ENCODE results near the gene THAP7.

Gene THAP7

DNA sequence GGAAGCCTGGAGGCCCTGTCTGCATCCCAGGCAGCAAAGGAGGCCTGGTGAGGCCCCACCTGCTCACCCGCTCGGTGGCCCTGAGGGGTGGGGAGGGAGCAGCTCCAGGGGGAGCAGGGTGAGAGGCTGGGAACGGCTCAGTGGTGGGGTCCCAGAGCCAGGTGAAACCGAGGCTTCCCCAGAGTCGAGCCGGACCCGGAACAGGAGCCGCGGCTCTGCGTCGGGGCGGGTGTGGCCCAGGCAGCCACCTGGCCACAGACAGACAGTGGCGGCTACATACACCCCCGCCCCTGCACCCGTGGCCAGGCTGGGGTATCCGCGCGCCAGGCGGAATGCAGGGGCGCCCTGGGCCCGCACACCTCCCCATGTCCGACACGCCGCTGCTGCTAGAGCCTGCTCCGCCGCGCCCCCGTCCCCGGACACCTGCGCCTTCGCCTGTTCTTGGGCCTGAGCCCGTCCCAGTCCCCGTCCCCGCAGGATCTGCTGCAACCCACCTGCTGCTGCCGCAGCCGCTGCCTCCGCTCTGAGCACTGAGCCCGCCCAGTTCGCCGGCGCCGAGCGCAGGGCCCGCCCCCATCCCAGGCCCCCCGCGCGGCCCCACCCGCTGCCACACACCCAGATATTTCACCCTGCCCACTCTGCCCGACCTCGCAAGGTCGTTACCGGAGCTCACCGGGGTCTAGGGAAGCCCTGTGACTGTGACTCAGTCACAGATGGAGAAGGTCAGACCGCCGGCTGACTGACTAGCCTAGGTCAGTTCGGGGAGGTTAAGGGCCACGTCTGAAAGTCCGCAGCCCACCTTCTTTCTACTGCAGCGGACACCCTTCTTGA, 30.3 kb upstream of the THAP7 start, which contains the start of gene SLC7A4:
SLC7A4 (minus strand) TSS at position 525 of the 831 bp plus-strand sequence. CDS start 749 bp downstream, outside the sequence.
- no peak within 1 kb of the TSS for H3K4me3 ChIP-seq (replicated peaks; ENCODE audit: low read depth, low read length)
- H3K36me3 ChIP-seq (ENCODE audit: control insufficient read depth, insufficient read depth, low read length), result no peaks in the 10 kb centered on the region
- no peak for DNase-seq (ENCODE audit: extremely low read depth, insufficient read length)
- TF ChIP-seq, protein P1, sequence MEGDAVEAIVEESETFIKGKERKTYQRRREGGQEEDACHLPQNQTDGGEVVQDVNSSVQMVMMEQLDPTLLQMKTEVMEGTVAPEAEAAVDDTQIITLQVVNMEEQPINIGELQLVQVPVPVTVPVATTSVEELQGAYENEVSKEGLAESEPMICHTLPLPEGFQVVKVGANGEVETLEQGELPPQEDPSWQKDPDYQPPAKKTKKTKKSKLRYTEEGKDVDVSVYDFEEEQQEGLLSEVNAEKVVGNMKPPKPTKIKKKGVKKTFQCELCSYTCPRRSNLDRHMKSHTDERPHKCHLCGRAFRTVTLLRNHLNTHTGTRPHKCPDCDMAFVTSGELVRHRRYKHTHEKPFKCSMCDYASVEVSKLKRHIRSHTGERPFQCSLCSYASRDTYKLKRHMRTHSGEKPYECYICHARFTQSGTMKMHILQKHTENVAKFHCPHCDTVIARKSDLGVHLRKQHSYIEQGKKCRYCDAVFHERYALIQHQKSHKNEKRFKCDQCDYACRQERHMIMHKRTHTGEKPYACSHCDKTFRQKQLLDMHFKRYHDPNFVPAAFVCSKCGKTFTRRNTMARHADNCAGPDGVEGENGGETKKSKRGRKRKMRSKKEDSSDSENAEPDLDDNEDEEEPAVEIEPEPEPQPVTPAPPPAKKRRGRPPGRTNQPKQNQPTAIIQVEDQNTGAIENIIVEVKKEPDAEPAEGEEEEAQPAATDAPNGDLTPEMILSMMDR (IDR thresholded peaks at IDR 0.05; ENCODE audit: insufficient read depth, low read length, poor library complexity, severe bottlenecking), result no peak
- H3K27me3 ChIP-seq (replicated peaks; ENCODE audit: control insufficient read depth, insufficient read depth, low read length), result no peaks in the 10 kb centered on the region; the same call in 1 of the 2 replicates

GRCh38 chr22:21031545-21032036, 29.7 kb upstream of the THAP7 start:
- Histone ChIP-seq H3K36me3 (ENCODE audit: control insufficient read depth, insufficient read depth, low read length) (no peaks in the 10 kb centered on the region), H3K4me3 (replicated peaks; ENCODE audit: low read depth, low read length) (no peak overlapping the region), H3K27me3 (replicated peaks; ENCODE audit: control insufficient read depth, insufficient read depth, low read length) (no peaks in the 10 kb centered on the region; the same call in 1 of the 2 replicates)
- DNase-seq (ENCODE audit: extremely low read depth, insufficient read length), result no peak
- TF ChIP-seq, protein P1 (IDR thresholded peaks at IDR 0.05; ENCODE audit: insufficient read depth, low read length, poor library complexity, severe bottlenecking), result no peak

- no peak for DNase-seq (ENCODE audit: extremely low read depth, insufficient read length)
- no peaks in the 10 kb centered on the region; the same call in 1 of the 2 replicates for H3K27me3 ChIP-seq (replicated peaks; ENCODE audit: control insufficient read depth, insufficient read depth, low read length)
- TF ChIP-seq, protein P1 (IDR thresholded peaks at IDR 0.05; ENCODE audit: insufficient read depth, low read length, poor library complexity, severe bottlenecking), result no peak
- no peaks in the 10 kb centered on the region for H3K36me3 ChIP-seq (ENCODE audit: control insufficient read depth, insufficient read depth, low read length)
- no peak overlapping the region for H3K4me3 ChIP-seq (replicated peaks; ENCODE audit: low read depth, low read length)
Observed at GRCh38 chr22:21030621-21031544, 29.0 kb upstream of the THAP7 start.

- no peak for DNase-seq (ENCODE audit: extremely low read depth, insufficient read length)
- Histone ChIP-seq H3K27me3 (replicated peaks; ENCODE audit: control insufficient read depth, insufficient read depth, low read length) (no peaks in the 10 kb centered on the region; the same call in 1 of the 2 replicates), H3K4me3 (replicated peaks; ENCODE audit: low read depth, low read length) (no peak overlapping the region), H3K36me3 (ENCODE audit: control insufficient read depth, insufficient read depth, low read length) (no peaks in the 10 kb centered on the region)
- TF ChIP-seq, protein P1 (IDR thresholded peaks at IDR 0.05; ENCODE audit: insufficient read depth, low read length, poor library complexity, severe bottlenecking), result no peak
Observed at GRCh38 chr22:21030032-21030431, 28.1 kb upstream of the THAP7 start.

GRCh38 chr22:21029486-21030025, 27.6 kb upstream of the THAP7 start:
- no peak overlapping the region for H3K4me3 ChIP-seq (replicated peaks; ENCODE audit: low read depth, low read length)
- TF ChIP-seq, protein P1 (IDR thresholded peaks at IDR 0.05; ENCODE audit: insufficient read depth, low read length, poor library complexity, severe bottlenecking), result no peak

More at GRCh38 chr22:21029486-21030025, 27.6 kb upstream of the THAP7 start:
- no peak for DNase-seq (ENCODE audit: extremely low read depth, insufficient read length)
- H3K27me3 ChIP-seq (replicated peaks; ENCODE audit: control insufficient read depth, insufficient read depth, low read length), result no peaks in the 10 kb centered on the region; the same call in 1 of the 2 replicates
- H3K36me3 ChIP-seq (ENCODE audit: control insufficient read depth, insufficient read depth, low read length), result no peaks in the 10 kb centered on the region

Data from GM06990 (cell line).